ENCODE data around the gene ETV3. TPM values are rescaled to one million over a fixed set of nuclear protein-coding genes. Genes with fewer than 3 reads are reported as not detected.

The ETV3 gene
- 8.5 to 14.1 TPM (median 10.8 TPM) in 5 replicates for total RNA-seq (2022; extraction: Qiagen RNA extraction; ENCODE audit: low read depth)

GRCh38 chr1:157138220-157139051 is at the start of gene ETV3:
Gene ETV3 (minus strand): TSS chr1:157138395. CDS start chr1:157136352, 2,043 bp downstream.

DNA sequence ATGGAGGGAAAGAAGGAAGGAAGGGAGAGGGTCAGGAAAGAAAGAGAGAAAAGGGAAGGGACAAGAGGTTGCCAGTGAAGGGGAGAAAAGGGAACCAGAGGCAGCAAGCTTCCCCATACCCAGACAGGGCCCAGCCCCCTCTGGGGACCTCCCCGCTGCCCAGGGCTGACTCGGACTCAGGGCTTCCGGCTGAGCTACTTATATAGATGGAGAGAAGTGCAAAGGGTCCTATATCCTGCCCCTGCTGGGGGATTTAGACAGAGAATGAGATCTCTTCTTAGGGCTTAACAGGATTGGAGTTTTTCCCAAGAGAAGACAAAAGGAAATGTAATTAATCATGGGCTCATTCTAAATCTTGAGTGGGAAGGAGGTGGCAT is 38.6 kb downstream of the ETV3 start, which contains the start of gene ETV3L:
ETV3L (minus strand) TSS at position 176 of the 377 bp plus-strand sequence. CDS start 285 bp downstream, outside the sequence.

Other genes starting within 250 kb of the ETV3 start
- gene PEAR1, start 244.7 kb downstream of the ETV3 start, total RNA-seq (2022; extraction: Qiagen RNA extraction; ENCODE audit: low read depth), result 7.5 to 10.1 TPM (median 8.6 TPM) in 5 replicates
- gene LRRC71, start 217.8 kb downstream of the ETV3 start, total RNA-seq (2022; extraction: Qiagen RNA extraction; ENCODE audit: low read depth), result 0.13 to 0.48 TPM (median 0.22 TPM) in 5 replicates
- gene ARHGEF11, start 92.7 kb downstream of the ETV3 start, total RNA-seq (2022; extraction: Qiagen RNA extraction; ENCODE audit: low read depth), result 17.1 to 19.2 TPM (median 19.0 TPM) in 5 replicates
- not detected in 5 replicates for gene ETV3L, start 38.6 kb downstream of the ETV3 start, total RNA-seq (2022; extraction: Qiagen RNA extraction; ENCODE audit: low read depth)